HFFc6 (cell line): ENCODE data around the gene MCOLN1. TPM values are rescaled to one million over a fixed set of nuclear protein-coding genes. Genes with fewer than 3 reads are reported as not detected.
A peak's percentile ranks its signal among the peaks of the same experiment; 100 is the strongest.

Experiments
- DNase-seq: peaks from one replicate; pipeline ENCODE4 v3.0.0-alpha.2; 2018
- H3K27ac Mint-ChIP-seq: 2 replicates; pipeline ENCODE4 v1.8.0; 2020; ENCODE audit warnings: mild to moderate bottlenecking, mixed read lengths
- H3K27me3 Mint-ChIP-seq: 2 replicates; pipeline ENCODE4 v1.8.0; 2021; ENCODE audit warnings: mild to moderate bottlenecking, moderate library complexity, mixed read lengths; ENCODE audit not compliant: insufficient read depth
- H3K36me3 Mint-ChIP-seq: 2 replicates; pipeline ENCODE4 v1.8.0; 2021; ENCODE audit warnings: low read depth, mixed read lengths
- H3K4me1 Mint-ChIP-seq: 2 replicates; pipeline ENCODE4 v1.8.0; 2020; ENCODE audit warnings: low read depth, mixed read lengths
- H3K4me3 Mint-ChIP-seq: 2 replicates; pipeline ENCODE4 v1.8.0; 2020; ENCODE audit warnings: mild to moderate bottlenecking, moderate library complexity, mixed read lengths
- H3K9me3 Mint-ChIP-seq: 2 replicates; pipeline ENCODE4 v1.8.0; 2020; ENCODE audit warnings: mild to moderate bottlenecking, mixed read lengths
- CTCF ChIP-seq: fragments of 200-600 bp; sonication (generic); IDR thresholded peaks from 2 replicates; pipeline ENCODE4 v1.5.0; 2021; ENCODE audit warnings: antibody characterized with exemption, mild to moderate bottlenecking
- total RNA-seq, 6 experiments: library from RNA; stranded (reverse); fragmentation: NEBNext Ultra II Directional; extraction: Animal tissue kit (Norgen Biotek cat#: 25700); gene quantifications; 2 replicates in 1 of 6; 3 replicates in 5 of 6; pipeline ENCODE4 v1.2.3, GENCODE V29; 2021

The MCOLN1 gene
- total RNA-seq, 6 experiments from 2014 or later: 18.2 to 28.7 (median 21.3) TPM

GRCh38 chr19:7504684-7505083 lies 17.7 kb upstream of the MCOLN1 start:
- H3K4me3 Mint-ChIP-seq: no peak overlapping the region
- H3K27me3 Mint-ChIP-seq: peaks cover 23% of the 10 kb centered on the region
- no peaks in the 10 kb centered on the region for H3K9me3 Mint-ChIP-seq
- H3K27ac Mint-ChIP-seq: no peak overlapping the region
- no peaks in the 10 kb centered on the region for H3K36me3 Mint-ChIP-seq
- no peak for TF ChIP-seq CTCF
- DNase-seq: no peak
- peaks cover 6% of the 10 kb centered on the region; the same call in 1 of the 2 replicates for H3K4me1 Mint-ChIP-seq

- no peak for TF ChIP-seq CTCF
- peaks cover 6% of the 10 kb centered on the region; the same call in 1 of the 2 replicates for H3K4me1 Mint-ChIP-seq
- no peaks in the 10 kb centered on the region for H3K9me3 Mint-ChIP-seq
- H3K4me3 Mint-ChIP-seq: no peak overlapping the region
- peaks cover 22% of the 10 kb centered on the region for H3K27me3 Mint-ChIP-seq
- H3K27ac Mint-ChIP-seq: no peak overlapping the region
- no peak for DNase-seq
- no peaks in the 10 kb centered on the region for H3K36me3 Mint-ChIP-seq
Measured at GRCh38 chr19:7505288-7505681, 17.1 kb upstream of the MCOLN1 start.

- H3K4me1 Mint-ChIP-seq: peaks cover 6% of the 10 kb centered on the region; the same call in 1 of the 2 replicates
- no peaks in the 10 kb centered on the region for H3K36me3 Mint-ChIP-seq
- no peak for DNase-seq
- H3K27me3 Mint-ChIP-seq: peaks cover 19% of the 10 kb centered on the region
- H3K27ac Mint-ChIP-seq: no peak overlapping the region
- H3K4me3 Mint-ChIP-seq: no peak overlapping the region
- H3K9me3 Mint-ChIP-seq: no peaks in the 10 kb centered on the region
- TF ChIP-seq CTCF: no peak
Measured at GRCh38 chr19:7505682-7506384, 16.6 kb upstream of the MCOLN1 start.

GRCh38 chr19:7506385-7507328 lies 15.8 kb upstream of the MCOLN1 start:
- Mint-ChIP-seq H3K4me3 (no peak overlapping the region), H3K27ac (no peak overlapping the region), H3K4me1 (peaks cover 6% of the 10 kb centered on the region; the same call in 1 of the 2 replicates), H3K36me3 (no peaks in the 10 kb centered on the region), H3K27me3 (peaks cover 15% of the 10 kb centered on the region), H3K9me3 (no peaks in the 10 kb centered on the region)
- peak; percentile 40 for DNase-seq
- no peak for TF ChIP-seq CTCF

GRCh38 chr19:7507884-7508283 lies 14.5 kb upstream of the MCOLN1 start:
- H3K4me1 Mint-ChIP-seq: peaks cover 12% of the 10 kb centered on the region
- no peaks in the 10 kb centered on the region for H3K36me3 Mint-ChIP-seq
- no peaks in the 10 kb centered on the region for H3K9me3 Mint-ChIP-seq
- H3K27ac Mint-ChIP-seq: no peak overlapping the region
- peak; percentile 87 for DNase-seq
- TF ChIP-seq CTCF: no peak
- no peak overlapping the region for H3K4me3 Mint-ChIP-seq
- H3K27me3 Mint-ChIP-seq: peaks cover 8% of the 10 kb centered on the region
